ENCODE measurements around the gene STRIP1.
"Not testable (repeated sequence)": the region's sequence is repeated elsewhere in the genome, so short reads cannot be mapped to it uniquely, and the experiment has no call there.

- TF ChIP-seq GABPA (IDR thresholded peaks at IDR 0.05; ENCODE audit: low read depth); CTCF (IDR thresholded peaks at IDR 0.05); TAF1 (IDR thresholded peaks at IDR 0.05; ENCODE audit: borderline replicate concordance, low read depth, low read length): not testable (repeated sequence)
These were observed 45.6 kb downstream of the STRIP1 start for GRCh38 chr1:110079995-110080394.
